Esophagus squamous epithelium (tissue), 5 donors: ENCODE data around the gene KRTAP10-7. TPM values are rescaled to one million over a fixed set of nuclear protein-coding genes. Genes with fewer than 3 reads are reported as not detected.

Experiments used
- DNase-seq: peaks from one replicate; lab custom pipeline; 2025; lab: John Stamatoyannopoulos, UW
- H3K27ac ChIP-seq, 4 donors: fragments of 200-600 bp; sonication (generic); one replicate each; pipeline ENCODE4 v1.5.1; 2016 to 2019; ENCODE audit warnings: mild to moderate bottlenecking in 1 of 4
- H3K27me3 ChIP-seq, 4 donors: fragments of 200-600 bp; sonication (generic); 1 replicate in 3 of 4; 2 replicates in 1 of 4; pipeline versions ENCODE4 v1.5.1 to v1.6.0; 2017 to 2021; ENCODE audit warnings: antibody characterized with exemption in 1 of 4
- H3K36me3 ChIP-seq, 3 donors: fragments of 200-600 bp; sonication (generic); one replicate each; pipeline ENCODE4 v1.5.1; 2016 to 2019
- H3K4me1 ChIP-seq, 3 donors: fragments of 200-600 bp; sonication (generic); one replicate each; pipeline ENCODE4 v1.5.1; 2017 to 2019
- H3K4me3 ChIP-seq, 4 donors: fragments of 200-600 bp; sonication (generic); 1 replicate in 3 of 4; 2 replicates in 1 of 4; pipeline ENCODE4 v1.5.1; 2016 to 2019; ENCODE audit warnings: mild to moderate bottlenecking in 2 of 4, moderate library complexity in 1 of 4
- H3K9me3 ChIP-seq, 3 donors: fragments of 200-600 bp; sonication (generic); one replicate each; pipeline ENCODE4 v1.5.1; 2016 to 2019
- POLR2A ChIP-seq, 4 donors: fragments of 450-650 bp; IDR thresholded peaks; one replicate each; pipeline ENCODE4 v1.6.1; 2017; ENCODE audit warnings: antibody characterized with exemption in 4 of 4, mild to moderate bottlenecking in 4 of 4, moderate library complexity in 3 of 4
- WGBS, 2 donors: methylation state at CpG; one replicate each; pipeline ENCODE4 v1.1.5; 2018; 5-methylcytosine and 5-hydroxymethylcytosine counted together
- intact Hi-C: fragments of 100-400 bp; cut with DNase I; formaldehyde crosslinking; loops from one replicate; pipeline ENCODE4 v1.15.0; 2022
- total RNA-seq, 4 donors: library from RNA; depleted of rRNA; stranded (reverse); fragments of >200 nt; gene quantifications; one replicate each; pipeline ENCODE4 v1.1.0, GENCODE V29; 2016
- TF ChIP-seq, protein P1 (sequence below), 6 experiments: fragments of 450-650 bp in 4 of 6; fragments of 200-600 bp in 2 of 6; sonication (generic) in 2 of 6; IDR thresholded peaks; one replicate each; pipeline ENCODE4 v1.5.1; 2016 to 2019; ENCODE audit warnings: antibody characterized with exemption in 6 of 6, mild to moderate bottlenecking in 4 of 6, moderate library complexity in 4 of 6
- donor health status: DM: yes; HTN: yes; CAD: no.

The KRTAP10-7 gene
- total RNA-seq, 4 donors from 2014 or later = not detected

GRCh38 chr21:44611551-44611950 lies 11.2 kb downstream of the KRTAP10-7 start:
- intact Hi-C loops = no loop called here
- Histone ChIP-seq H3K27me3 (peaks cover 0 to 57% (median 0%) of the 10 kb centered on the region in 4 donors), H3K9me3 (peaks cover 0 to 21% (median 0%) of the 10 kb centered on the region in 3 donors), H3K36me3 (no peaks in the 10 kb centered on the region), H3K4me1 (no peaks in the 10 kb centered on the region), H3K4me3 (no peak overlapping the region), H3K27ac (no peak overlapping the region)
- no peak for TF ChIP-seq POLR2A (IDR thresholded peaks at IDR 0.05)
- TF ChIP-seq, protein P1, sequence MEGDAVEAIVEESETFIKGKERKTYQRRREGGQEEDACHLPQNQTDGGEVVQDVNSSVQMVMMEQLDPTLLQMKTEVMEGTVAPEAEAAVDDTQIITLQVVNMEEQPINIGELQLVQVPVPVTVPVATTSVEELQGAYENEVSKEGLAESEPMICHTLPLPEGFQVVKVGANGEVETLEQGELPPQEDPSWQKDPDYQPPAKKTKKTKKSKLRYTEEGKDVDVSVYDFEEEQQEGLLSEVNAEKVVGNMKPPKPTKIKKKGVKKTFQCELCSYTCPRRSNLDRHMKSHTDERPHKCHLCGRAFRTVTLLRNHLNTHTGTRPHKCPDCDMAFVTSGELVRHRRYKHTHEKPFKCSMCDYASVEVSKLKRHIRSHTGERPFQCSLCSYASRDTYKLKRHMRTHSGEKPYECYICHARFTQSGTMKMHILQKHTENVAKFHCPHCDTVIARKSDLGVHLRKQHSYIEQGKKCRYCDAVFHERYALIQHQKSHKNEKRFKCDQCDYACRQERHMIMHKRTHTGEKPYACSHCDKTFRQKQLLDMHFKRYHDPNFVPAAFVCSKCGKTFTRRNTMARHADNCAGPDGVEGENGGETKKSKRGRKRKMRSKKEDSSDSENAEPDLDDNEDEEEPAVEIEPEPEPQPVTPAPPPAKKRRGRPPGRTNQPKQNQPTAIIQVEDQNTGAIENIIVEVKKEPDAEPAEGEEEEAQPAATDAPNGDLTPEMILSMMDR (IDR thresholded peaks at IDR 0.05) = no peak
- no peak for DNase-seq
- WGBS, 2 donors = 65 to 72% methylated on average over 2 to 3 of the region's 4 CpGs

DNA sequence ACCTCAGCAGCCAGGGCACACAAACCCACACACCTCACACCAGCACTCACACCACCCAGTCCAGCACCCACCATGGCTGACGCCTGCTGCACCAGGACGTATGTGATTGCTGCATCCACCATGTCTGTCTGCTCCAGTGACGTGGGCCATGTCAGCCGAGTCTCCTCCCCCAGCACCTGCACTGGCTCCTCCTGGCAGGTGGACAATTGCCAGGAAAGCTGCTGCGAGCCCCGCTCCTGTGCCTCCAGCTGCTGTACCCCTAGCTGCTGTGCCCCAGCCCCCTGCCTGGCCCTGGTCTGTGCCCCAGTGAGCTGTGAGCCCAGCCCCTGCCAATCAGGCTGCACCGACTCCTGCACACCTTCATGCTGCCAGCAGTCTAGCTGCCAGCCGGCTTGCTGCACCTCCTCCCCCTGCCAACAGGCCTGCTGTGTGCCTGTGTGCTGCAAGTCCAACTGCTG lies 11.7 kb downstream of the KRTAP10-7 start, which contains the start of gene KRTAP10-8:
KRTAP10-8 (plus strand) TSS at position 51 of the 458 bp plus-strand sequence; CDS start at position 73, 22 bp downstream.
- Histone ChIP-seq H3K4me1 (no peaks in the 10 kb centered on the region), H3K36me3 (no peaks in the 10 kb centered on the region), H3K27ac (no peak within 1 kb of the TSS), H3K4me3 (no peak within 1 kb of the TSS), H3K9me3 (peaks cover 0 to 21% (median 0%) of the 10 kb centered on the region in 3 donors), H3K27me3 (peaks cover 0 to 58% (median 0%) of the 10 kb centered on the region in 4 donors)
- 80% methylated on average over 4 of the region's 8 CpGs; no CpG with 5 or more reads in 1 of the 2 donors for WGBS, 2 donors
- DNase-seq = no peak
- intact Hi-C loops = no loop called here
- TF ChIP-seq, protein P1 (IDR thresholded peaks at IDR 0.05) = no peak
- TF ChIP-seq POLR2A (IDR thresholded peaks at IDR 0.05) = no peak

- H3K27me3 ChIP-seq = peaks cover 0 to 60% (median 0%) of the 10 kb centered on the region in 4 donors
- 15 to 91% methylated on average over 1 to 6 of the region's 13 CpGs for WGBS, 2 donors
- no peaks in the 10 kb centered on the region for H3K4me1 ChIP-seq
- H3K4me3 ChIP-seq = no peak overlapping the region
- H3K9me3 ChIP-seq = peaks cover 0 to 21% (median 0%) of the 10 kb centered on the region in 3 donors
- intact Hi-C loops = no loop called here
- H3K36me3 ChIP-seq = no peaks in the 10 kb centered on the region
- no peak for DNase-seq
- no peak overlapping the region for H3K27ac ChIP-seq
- no peak for TF ChIP-seq POLR2A (IDR thresholded peaks at IDR 0.05)
- TF ChIP-seq, protein P1 (IDR thresholded peaks at IDR 0.05) = no peak
Measured at GRCh38 chr21:44612669-44613229, 12.4 kb downstream of the KRTAP10-7 start.

DNA sequence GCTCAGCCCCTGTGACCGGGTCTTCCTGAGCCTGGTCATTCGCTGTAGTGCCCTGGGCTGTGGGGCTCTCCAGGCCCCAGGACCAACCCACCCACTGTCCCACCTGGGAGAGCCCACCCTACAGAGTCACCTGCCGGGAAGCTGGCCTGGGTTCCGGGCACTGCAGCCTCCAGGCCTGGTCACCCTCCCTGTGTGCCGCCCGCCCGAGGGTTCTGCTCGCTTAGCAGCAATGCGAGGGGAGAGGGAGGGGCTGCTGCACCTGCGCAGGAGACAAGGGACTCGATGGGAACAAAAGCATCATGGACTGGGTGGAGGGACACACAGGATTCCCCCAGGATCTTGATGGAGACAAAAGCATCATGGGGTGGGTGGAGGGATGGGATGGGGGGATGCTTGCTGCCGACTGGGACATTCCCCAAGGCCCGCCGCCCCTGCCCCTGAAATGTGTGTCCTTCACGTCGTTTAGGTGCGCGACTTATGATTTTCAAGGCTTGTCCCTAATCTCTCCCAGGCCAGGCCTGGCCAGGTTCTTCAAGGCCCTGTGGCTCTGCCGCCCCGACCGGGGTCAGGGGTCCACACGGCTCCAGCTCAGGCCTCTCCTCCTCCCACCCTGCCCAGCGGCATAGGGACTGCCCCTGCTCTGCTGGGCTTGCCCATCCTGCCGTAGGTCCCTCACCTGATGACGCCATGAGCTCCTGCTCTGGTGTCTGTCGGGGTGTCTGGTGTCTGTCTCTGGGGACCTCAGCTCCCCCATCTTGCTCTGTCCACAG lies 13.2 kb downstream of the KRTAP10-7 start:
- intact Hi-C loops = no loop called here
- H3K27me3 ChIP-seq = peaks cover 0 to 65% (median 0%) of the 10 kb centered on the region in 4 donors
- no peak for DNase-seq
- H3K4me3 ChIP-seq = no peak overlapping the region
- WGBS, 2 donors = 85% methylated on average over 8 of the region's 26 CpGs; no CpG with 5 or more reads in 1 of the 2 donors
- H3K4me1 ChIP-seq = no peaks in the 10 kb centered on the region
- no peaks in the 10 kb centered on the region for H3K36me3 ChIP-seq
- peaks cover 0 to 21% (median 0%) of the 10 kb centered on the region in 3 donors for H3K9me3 ChIP-seq
- TF ChIP-seq, protein P1 (IDR thresholded peaks at IDR 0.05) = no peak
- no peak for TF ChIP-seq POLR2A (IDR thresholded peaks at IDR 0.05)
- no peak overlapping the region for H3K27ac ChIP-seq
